BE2C (cell line): ENCODE data around the gene ANKRD26.

Experiments used
- DNase-seq: peaks from one replicate; pipeline ENCODE4 v3.0.0-alpha.2; 2020
- H3K27me3 ChIP-seq: fragments of 250-450 bp; sonication (Bioruptor Pico); 2 replicates; pipeline ENCODE4 v1.5.1; 2020; ENCODE audit warnings: mild to moderate bottlenecking
- H3K36me3 ChIP-seq: fragments of 250-450 bp; sonication (Bioruptor Pico); 2 replicates; pipeline ENCODE4 v1.5.1; 2020; ENCODE audit warnings: mild to moderate bottlenecking
- H3K4me1 ChIP-seq: fragments of 250-450 bp; sonication (Bioruptor Pico); 2 replicates; pipeline ENCODE4 v1.5.1; 2020
- H3K4me3 ChIP-seq: 2 replicates; pipeline ENCODE4 v1.5.1; 2011; ENCODE audit warnings: low read depth, low read length
- H3K9me3 ChIP-seq: fragments of 250-450 bp; sonication (Bioruptor Pico); 2 replicates; pipeline ENCODE4 v1.5.1; 2020
- CTCF ChIP-seq: IDR thresholded peaks from 2 replicates; pipeline ENCODE4 v1.5.1; 2012; ENCODE audit warnings: mild to moderate bottlenecking, low read depth, low read length

The ANKRD26 gene

GRCh38 chr10:26997610-26998009 lies 102.7 kb downstream of the ANKRD26 start:
- no peaks in the 10 kb centered on the region for H3K36me3 ChIP-seq
- no peaks in the 10 kb centered on the region for H3K9me3 ChIP-seq
- H3K4me1 ChIP-seq: no peaks in the 10 kb centered on the region
- no peaks in the 10 kb centered on the region for H3K27me3 ChIP-seq
- TF ChIP-seq CTCF: no peak
- H3K4me3 ChIP-seq: no peak overlapping the region
- DNase-seq: no peak

DNA sequence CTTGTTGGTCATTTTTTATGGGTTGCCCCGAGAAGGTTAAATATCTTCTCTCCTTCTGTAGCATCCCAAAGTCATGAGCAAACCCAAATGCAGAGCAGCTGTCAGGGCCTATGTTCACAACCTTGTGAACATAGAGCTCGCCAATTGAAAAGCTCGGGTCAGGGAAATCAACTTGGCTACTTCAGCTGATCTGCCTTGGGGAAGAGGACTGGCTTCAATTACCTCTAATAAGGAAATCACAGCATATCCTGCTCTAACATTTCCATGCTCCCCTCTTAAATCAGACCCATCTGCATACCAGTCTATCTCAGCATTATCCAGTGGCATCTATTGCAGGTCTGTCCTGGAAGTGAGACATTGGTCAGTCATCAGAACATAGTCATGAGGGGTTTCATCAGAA lies 105.6 kb downstream of the ANKRD26 start:
- no peak for DNase-seq
- Histone ChIP-seq H3K27me3 (no peaks in the 10 kb centered on the region), H3K36me3 (no peaks in the 10 kb centered on the region), H3K9me3 (no peaks in the 10 kb centered on the region), H3K4me1 (no peaks in the 10 kb centered on the region), H3K4me3 (no peak overlapping the region)
- TF ChIP-seq CTCF: no peak

- no peak for DNase-seq
- Histone ChIP-seq H3K36me3 (no peaks in the 10 kb centered on the region), H3K9me3 (no peaks in the 10 kb centered on the region), H3K4me1 (no peaks in the 10 kb centered on the region), H3K27me3 (no peaks in the 10 kb centered on the region), H3K4me3 (no peak overlapping the region)
- TF ChIP-seq CTCF: no peak
Measured at GRCh38 chr10:26987851-26988250, 112.4 kb downstream of the ANKRD26 start.

GRCh38 chr10:26983156-26983555 lies 117.1 kb downstream of the ANKRD26 start:
- Histone ChIP-seq H3K36me3 (no peaks in the 10 kb centered on the region), H3K4me1 (no peaks in the 10 kb centered on the region), H3K9me3 (no peaks in the 10 kb centered on the region), H3K4me3 (no peak overlapping the region), H3K27me3 (no peaks in the 10 kb centered on the region)
- DNase-seq: no peak
- no peak for TF ChIP-seq CTCF

DNA sequence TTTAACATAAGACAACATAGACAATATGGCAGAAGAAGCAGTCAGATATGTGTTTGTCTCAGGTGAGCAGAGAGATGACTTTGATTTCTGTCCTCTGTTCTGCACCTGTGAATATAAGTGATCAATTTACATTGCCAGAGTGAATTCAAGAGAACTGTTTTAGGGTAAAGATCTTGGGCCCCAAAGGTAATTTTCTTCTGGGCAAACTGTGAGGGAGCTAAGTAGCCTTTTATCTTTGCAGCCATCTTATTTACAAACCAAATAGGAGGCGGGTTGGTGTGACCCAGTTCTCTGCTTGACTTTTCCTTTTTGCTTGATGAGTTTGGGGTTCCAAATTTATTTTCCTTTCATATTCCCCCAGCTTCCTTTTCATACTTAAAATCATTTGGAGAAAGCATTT lies 118.2 kb downstream of the ANKRD26 start:
- no peaks in the 10 kb centered on the region for H3K36me3 ChIP-seq
- H3K9me3 ChIP-seq: no peaks in the 10 kb centered on the region
- H3K4me1 ChIP-seq: no peaks in the 10 kb centered on the region
- H3K4me3 ChIP-seq: no peak overlapping the region
- DNase-seq: no peak
- TF ChIP-seq CTCF: no peak
- no peaks in the 10 kb centered on the region for H3K27me3 ChIP-seq

- Histone ChIP-seq H3K9me3 (no peaks in the 10 kb centered on the region), H3K4me1 (no peaks in the 10 kb centered on the region), H3K36me3 (no peaks in the 10 kb centered on the region), H3K4me3 (no peak overlapping the region), H3K27me3 (no peaks in the 10 kb centered on the region)
- no peak for DNase-seq
- TF ChIP-seq CTCF: no peak
Measured at GRCh38 chr10:26981232-26981824, 119.0 kb downstream of the ANKRD26 start.
